H1 (cell line): Measurements from ENCODE around the gene INPP5A.

Source experiments
- EP300 ChIP-seq, 2 experiments: IDR thresholded peaks; 1 replicate in 1 of 2; 2 replicates in 1 of 2; pipeline ENCODE4 v1.6.1; 2011 to 2012; ENCODE audit warnings: low read depth in 2 of 2, low read length in 2 of 2, mild to moderate bottlenecking in 2 of 2, borderline replicate concordance in 1 of 2, inconsistent platforms in 1 of 2, moderate library complexity in 1 of 2
- NRF1 ChIP-seq: IDR thresholded peaks from 2 replicates; pipeline ENCODE4 v1.6.1; 2011; ENCODE audit warnings: mild to moderate bottlenecking, low read depth, low read length, improper control_type of control experiment
- POLR2A ChIP-seq, 2 experiments: IDR thresholded peaks; 1 replicate in 1 of 2; 2 replicates in 1 of 2; pipeline ENCODE4 v1.6.1; 2011; ENCODE audit warnings: low read depth in 2 of 2, low read length in 2 of 2, mild to moderate bottlenecking in 2 of 2; ENCODE audit errors: control extremely low read depth in 1 of 2
- POLR2AphosphoS5 ChIP-seq: IDR thresholded peaks from 2 replicates; pipeline ENCODE4 v1.6.1; 2011; ENCODE audit warnings: low read depth, low read length
- SIN3A ChIP-seq, 2 experiments: IDR thresholded peaks in 1 of 2; conservative IDR thresholded peaks in 1 of 2; 2 replicates each; pipeline ENCODE4 v1.6.1; 2011 to 2012; ENCODE audit warnings: low read length in 2 of 2, improper control_type of control experiment in 1 of 2, low read depth in 1 of 2, mild to moderate bottlenecking in 1 of 2
- SP2 ChIP-seq: IDR thresholded peaks from 2 replicates; pipeline ENCODE4 v1.6.1; 2012; ENCODE audit warnings: mild to moderate bottlenecking, low read length, inconsistent platforms
- SRF ChIP-seq: IDR thresholded peaks from 2 replicates; pipeline ENCODE4 v1.6.1; 2011; ENCODE audit warnings: mild to moderate bottlenecking, low read depth, low read length, moderate library complexity
- YY1 ChIP-seq: IDR thresholded peaks from 2 replicates; pipeline ENCODE4 v1.6.1; 2011; ENCODE audit warnings: low read depth, mild to moderate bottlenecking, low read length
- TF ChIP-seq, protein P1 (sequence below), 3 experiments: IDR thresholded peaks; 1 replicate in 2 of 3; 2 replicates in 1 of 3; pipeline versions ENCODE4 v1.5.1 to v1.6.1; 2011; ENCODE audit warnings: low read length in 3 of 3, mild to moderate bottlenecking in 3 of 3, inconsistent platforms in 2 of 3, low read depth in 1 of 3, moderate library complexity in 1 of 3; ENCODE audit not compliant: insufficient read depth in 1 of 3; ENCODE audit errors: control extremely low read depth in 1 of 3
- TF ChIP-seq, protein P2 (sequence below): IDR thresholded peaks from 2 replicates; pipeline ENCODE4 v1.6.1; 2011; ENCODE audit warnings: low read length, improper control_type of control experiment

DNA sequence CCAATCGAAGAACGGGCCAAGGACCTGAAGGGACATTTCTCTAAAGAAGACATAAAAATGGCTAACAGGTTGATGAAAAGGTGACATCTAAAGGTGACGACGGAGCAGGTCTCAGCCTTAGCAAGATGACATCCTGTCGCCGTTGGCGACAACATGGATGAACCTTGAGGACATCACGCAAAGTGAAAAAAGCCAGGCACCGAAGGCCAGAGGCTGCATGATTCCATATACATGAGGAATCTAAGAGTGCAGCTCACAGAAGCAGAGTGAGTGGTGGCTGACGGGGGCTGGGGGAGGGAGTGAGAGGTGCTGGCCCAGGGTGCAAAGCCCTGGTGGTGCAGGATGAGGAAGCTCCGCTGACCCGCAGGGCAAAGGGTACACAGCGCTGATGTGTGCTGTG, 282.5 kb downstream of the INPP5A start:
- TF ChIP-seq, protein P1, sequence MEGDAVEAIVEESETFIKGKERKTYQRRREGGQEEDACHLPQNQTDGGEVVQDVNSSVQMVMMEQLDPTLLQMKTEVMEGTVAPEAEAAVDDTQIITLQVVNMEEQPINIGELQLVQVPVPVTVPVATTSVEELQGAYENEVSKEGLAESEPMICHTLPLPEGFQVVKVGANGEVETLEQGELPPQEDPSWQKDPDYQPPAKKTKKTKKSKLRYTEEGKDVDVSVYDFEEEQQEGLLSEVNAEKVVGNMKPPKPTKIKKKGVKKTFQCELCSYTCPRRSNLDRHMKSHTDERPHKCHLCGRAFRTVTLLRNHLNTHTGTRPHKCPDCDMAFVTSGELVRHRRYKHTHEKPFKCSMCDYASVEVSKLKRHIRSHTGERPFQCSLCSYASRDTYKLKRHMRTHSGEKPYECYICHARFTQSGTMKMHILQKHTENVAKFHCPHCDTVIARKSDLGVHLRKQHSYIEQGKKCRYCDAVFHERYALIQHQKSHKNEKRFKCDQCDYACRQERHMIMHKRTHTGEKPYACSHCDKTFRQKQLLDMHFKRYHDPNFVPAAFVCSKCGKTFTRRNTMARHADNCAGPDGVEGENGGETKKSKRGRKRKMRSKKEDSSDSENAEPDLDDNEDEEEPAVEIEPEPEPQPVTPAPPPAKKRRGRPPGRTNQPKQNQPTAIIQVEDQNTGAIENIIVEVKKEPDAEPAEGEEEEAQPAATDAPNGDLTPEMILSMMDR (IDR thresholded peaks at IDR 0.05; ENCODE audit: control extremely low read depth in 1 of 3, insufficient read depth in 1 of 3, low read depth in 1 of 3, low read length in 3 of 3): no peak
- TF ChIP-seq POLR2A (IDR thresholded peaks at IDR 0.05; ENCODE audit: control extremely low read depth in 1 of 2, low read depth in 2 of 2, low read length in 2 of 2) (no peak), SP2 (no peak), NRF1 (no peak), SRF (no peak), SIN3A (conservative IDR thresholded peaks at IDR 0.05 in 1 of 2, IDR thresholded peaks at IDR 0.05 in 1 of 2; ENCODE audit: low read depth in 1 of 2, low read length in 2 of 2) (no peak), YY1 (no peak), EP300 (IDR thresholded peaks at IDR 0.05; ENCODE audit: borderline replicate concordance in 1 of 2, low read depth in 2 of 2, low read length in 2 of 2) (no peak), POLR2AphosphoS5 (no peak)
- TF ChIP-seq, protein P2, sequence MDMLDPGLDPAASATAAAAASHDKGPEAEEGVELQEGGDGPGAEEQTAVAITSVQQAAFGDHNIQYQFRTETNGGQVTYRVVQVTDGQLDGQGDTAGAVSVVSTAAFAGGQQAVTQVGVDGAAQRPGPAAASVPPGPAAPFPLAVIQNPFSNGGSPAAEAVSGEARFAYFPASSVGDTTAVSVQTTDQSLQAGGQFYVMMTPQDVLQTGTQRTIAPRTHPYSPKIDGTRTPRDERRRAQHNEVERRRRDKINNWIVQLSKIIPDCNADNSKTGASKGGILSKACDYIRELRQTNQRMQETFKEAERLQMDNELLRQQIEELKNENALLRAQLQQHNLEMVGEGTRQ: no peak
